PC-9 (cell line): Measurements from ENCODE around the gene PKN2. TPM values are rescaled to one million over a fixed set of nuclear protein-coding genes. Genes with fewer than 3 reads are reported as not detected.

Experiments used
- BruUV-seq: library from RNA; stranded (reverse); fragments of 400-500 nt; replicated peaks from 2 replicates; lab custom pipeline; 2021; lab: Mats Ljungman, UMichigan
- CTCF ChIA-PET: fragments of 300-600 bp; sonication (Branson Sonifier 250); formaldehyde crosslinking; loops from one replicate; lab custom pipeline; 2022; ENCODE audit warnings: antibody characterized with exemption; lab: Charles Lee
- POLR2A ChIA-PET: fragments of 300-600 bp; sonication (Branson Sonifier 250); formaldehyde crosslinking; loops from one replicate; lab custom pipeline; 2022; ENCODE audit warnings: antibody characterized with exemption; ENCODE audit not compliant: unreplicated experiment; lab: Charles Lee
- DNase-seq, 2 experiments: peaks; one replicate each; pipeline versions ENCODE4 v3.0.0 to v3.0.0-alpha.2; 2015 to 2022; ENCODE audit warnings: mixed read lengths in 1 of 2
- H2AFZ ChIP-seq: fragments of 200-600 bp; sonication (generic); 2 replicates; pipeline ENCODE4 v1.8.1; 2017; ENCODE audit warnings: antibody characterized with exemption
- H3F3A ChIP-seq: fragments of 200-600 bp; sonication (generic); 2 replicates; pipeline ENCODE4 v1.8.1; 2017; ENCODE audit warnings: antibody characterized with exemption, mild to moderate bottlenecking, low read depth; ENCODE audit not compliant: insufficient read depth
- H3K27ac ChIP-seq: fragments of 200-600 bp; sonication (generic); 2 replicates; pipeline ENCODE4 v1.6.1; 2016; ENCODE audit warnings: mixed run types
- H3K27me3 ChIP-seq: fragments of 200-600 bp; sonication (generic); 2 replicates; pipeline ENCODE4 v1.6.1; 2016; ENCODE audit warnings: low read depth, mixed run types; ENCODE audit not compliant: insufficient read depth
- H3K36me3 ChIP-seq: fragments of 200-600 bp; sonication (generic); 2 replicates; pipeline ENCODE4 v1.6.1; 2016; ENCODE audit warnings: low read depth, mixed run types
- H3K4me1 ChIP-seq: fragments of 200-600 bp; sonication (generic); replicated peaks from 2 replicates; pipeline ENCODE4 v1.6.1; 2016; ENCODE audit warnings: mixed run types; ENCODE audit not compliant: insufficient read depth
- H3K4me2 ChIP-seq: fragments of 200-600 bp; sonication (generic); 2 replicates; pipeline ENCODE4 v1.6.1; 2017; ENCODE audit warnings: mixed run types
- H3K4me3 ChIP-seq: fragments of 200-600 bp; sonication (generic); 2 replicates; pipeline ENCODE4 v1.6.1; 2016; ENCODE audit warnings: mixed run types
- H3K79me2 ChIP-seq: fragments of 200-600 bp; sonication (generic); 2 replicates; pipeline ENCODE4 v1.6.1; 2017; ENCODE audit warnings: low read depth, mixed run types
- H3K9me2 ChIP-seq: fragments of 200-600 bp; sonication (generic); 2 replicates; pipeline ENCODE4 v1.8.1; 2017; ENCODE audit warnings: mild to moderate bottlenecking; ENCODE audit not compliant: insufficient read depth
- H3K9me3 ChIP-seq: fragments of 200-600 bp; sonication (generic); 2 replicates; pipeline ENCODE4 v1.8.1; 2016; ENCODE audit warnings: low read depth; ENCODE audit not compliant: insufficient read depth
- H4K20me1 ChIP-seq: fragments of 200-600 bp; sonication (generic); 2 replicates; pipeline ENCODE4 v1.8.1; 2017; ENCODE audit not compliant: insufficient read depth
- EZH2 ChIP-seq: fragments of 200-600 bp; sonication (generic); IDR thresholded peaks from 2 replicates; pipeline ENCODE4 v1.8.0; 2017; ENCODE audit warnings: antibody characterized with exemption, low read depth
- intact Hi-C: fragments of 100-400 bp; cut with micrococcal nuclease; formaldehyde crosslinking; loops from one replicate; pipeline ENCODE4 v1.10.0; 2022; ENCODE audit not compliant: unreplicated experiment
- total RNA-seq: library from RNA; stranded (reverse); gene quantifications from 2 replicates; pipeline ENCODE4 v1.2.3, GENCODE V29; 2021
- TF ChIP-seq, protein P1 (sequence below): fragments of 200-600 bp; sonication (generic); conservative IDR thresholded peaks from 2 replicates; pipeline ENCODE4 v1.6.1; 2017; ENCODE audit warnings: mixed run types, antibody characterized with exemption, mild to moderate bottlenecking, moderate library complexity

Gene PKN2
- total RNA-seq, 1 experiment from 2014 or later = 79.3 TPM

DNA sequence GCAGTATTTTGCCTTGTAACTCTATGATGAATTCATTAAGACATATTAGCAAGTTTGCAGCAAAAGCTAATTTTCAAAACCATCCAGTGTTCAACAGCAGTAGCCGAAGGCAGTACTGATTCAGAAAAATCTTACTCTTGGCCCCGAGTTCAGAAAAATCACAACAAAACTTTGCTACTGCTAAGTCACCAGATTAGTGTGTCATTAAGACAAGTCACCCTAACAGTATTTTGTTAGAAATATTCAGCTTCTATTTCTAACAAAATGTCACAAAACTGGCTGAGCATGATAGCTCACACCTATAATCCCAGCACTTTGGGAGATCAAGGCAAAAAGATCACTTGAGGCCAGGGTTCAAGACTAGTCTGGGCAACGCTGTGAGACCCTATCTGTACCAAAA, 199.1 kb downstream of the PKN2 start:
- no peaks in the 10 kb centered on the region for H3K27me3 ChIP-seq
- TF ChIP-seq EZH2 = no peak
- TF ChIP-seq, protein P1, sequence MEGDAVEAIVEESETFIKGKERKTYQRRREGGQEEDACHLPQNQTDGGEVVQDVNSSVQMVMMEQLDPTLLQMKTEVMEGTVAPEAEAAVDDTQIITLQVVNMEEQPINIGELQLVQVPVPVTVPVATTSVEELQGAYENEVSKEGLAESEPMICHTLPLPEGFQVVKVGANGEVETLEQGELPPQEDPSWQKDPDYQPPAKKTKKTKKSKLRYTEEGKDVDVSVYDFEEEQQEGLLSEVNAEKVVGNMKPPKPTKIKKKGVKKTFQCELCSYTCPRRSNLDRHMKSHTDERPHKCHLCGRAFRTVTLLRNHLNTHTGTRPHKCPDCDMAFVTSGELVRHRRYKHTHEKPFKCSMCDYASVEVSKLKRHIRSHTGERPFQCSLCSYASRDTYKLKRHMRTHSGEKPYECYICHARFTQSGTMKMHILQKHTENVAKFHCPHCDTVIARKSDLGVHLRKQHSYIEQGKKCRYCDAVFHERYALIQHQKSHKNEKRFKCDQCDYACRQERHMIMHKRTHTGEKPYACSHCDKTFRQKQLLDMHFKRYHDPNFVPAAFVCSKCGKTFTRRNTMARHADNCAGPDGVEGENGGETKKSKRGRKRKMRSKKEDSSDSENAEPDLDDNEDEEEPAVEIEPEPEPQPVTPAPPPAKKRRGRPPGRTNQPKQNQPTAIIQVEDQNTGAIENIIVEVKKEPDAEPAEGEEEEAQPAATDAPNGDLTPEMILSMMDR = no peak
- intact Hi-C loops = no loop called here
- peaks cover 53% of the 10 kb centered on the region for H3K36me3 ChIP-seq
- peaks cover 25% of the 10 kb centered on the region for H4K20me1 ChIP-seq
- no peaks in the 10 kb centered on the region for H3K9me3 ChIP-seq
- H3K79me2 ChIP-seq = peaks cover 22% of the 10 kb centered on the region
- CTCF ChIA-PET = interaction anchor here (0.6 kb wide), 1 partner anchor 582 kb away, joined by 6 read pairs; no protein-coding TSS in a partner anchor
- H3K9me2 ChIP-seq = no peaks in the 10 kb centered on the region
- no peak overlapping the region for H2AFZ ChIP-seq
- no peak overlapping the region for H3K4me3 ChIP-seq
- peaks cover 13% of the 10 kb centered on the region; the same call in 1 of the 2 replicates for H3F3A ChIP-seq
- no peak overlapping the region for H3K27ac ChIP-seq
- no peak overlapping the region for H3K4me2 ChIP-seq
- peaks cover 5% of the 10 kb centered on the region; the same call in 1 of the 2 replicates for H3K4me1 ChIP-seq
- no TSS peak for BruUV-seq
- POLR2A ChIA-PET = interaction anchor here (0.6 kb wide), 1 partner anchor 227 kb away, joined by 7 read pairs; no protein-coding TSS in a partner anchor
- peak in 1 of 2 experiments; percentile 28 for DNase-seq

Other genes starting within 250 kb of the PKN2 start
- gene GTF2B, start 207.3 kb downstream of the PKN2 start, total RNA-seq = 18.3 and 21.9 TPM in 2 replicates